Gastrocnemius medialis (tissue), 4 donors: Measurements from ENCODE around the gene HLA-DQA1.

ENCODE experiments used
- CTCF ChIP-seq, 5 experiments: fragments of 450-650 bp in 3 of 5; fragments of 200-600 bp in 2 of 5; sonication (generic) in 2 of 5; IDR thresholded peaks in 4 of 5; conservative IDR thresholded peaks in 1 of 5; 1 replicate in 4 of 5; 2 replicates in 1 of 5; pipeline ENCODE4 v1.5.1; 2016 to 2019; ENCODE audit warnings: antibody characterized with exemption in 5 of 5, mild to moderate bottlenecking in 3 of 5, moderate library complexity in 3 of 5
- POLR2A ChIP-seq, 2 donors: fragments of 450-650 bp; IDR thresholded peaks; one replicate each; pipeline ENCODE4 v1.6.1; 2017; ENCODE audit warnings: antibody characterized with exemption in 2 of 2, mild to moderate bottlenecking in 2 of 2, moderate library complexity in 2 of 2

- TF ChIP-seq CTCF (IDR thresholded peaks at IDR 0.05 in 4 of 5, conservative IDR thresholded peaks at IDR 0.05 in 1 of 5) (no peak), POLR2A (IDR thresholded peaks at IDR 0.05) (no peak)
Measured at GRCh38 chr6:32588156-32588555, 49.0 kb upstream of the HLA-DQA1 start.
